Measurements from ENCODE around the gene SNX10. TPM values are rescaled to one million over a fixed set of nuclear protein-coding genes. Genes with fewer than 3 reads are reported as not detected.

Gene SNX10
- total and polyA plus RNA-seq, 2 of the 8 experiments (the other 6 are each of a cell fraction or from before 2014, with no cell fraction given): 4.4 to 9.6 TPM

- TF ChIP-seq CTBP2 (IDR thresholded peaks at IDR 0.05; ENCODE audit: borderline replicate concordance, insufficient read depth, insufficient read length, low read length): no peak
- TF ChIP-seq KDM5A (IDR thresholded peaks at IDR 0.05; ENCODE audit: low read length): no peak
- TF ChIP-seq TAF7 (optimal IDR thresholded peaks at IDR 0.05; ENCODE audit: borderline replicate concordance, low read depth, low read length): no peak
- no peak for TF ChIP-seq KDM4A (IDR thresholded peaks at IDR 0.05; ENCODE audit: low read depth, low read length, severe bottlenecking)
- no peak for TF ChIP-seq CBX5 (IDR thresholded peaks at IDR 0.05; ENCODE audit: low read depth, low read length)
- TF ChIP-seq GTF2F1 (IDR thresholded peaks at IDR 0.05; ENCODE audit: borderline replicate concordance, low read depth, low read length): no peak
- TF ChIP-seq E2F6 (IDR thresholded peaks at IDR 0.05): no peak
Measured at GRCh38 chr7:26365901-26366275, 74.2 kb downstream of the SNX10 start (continued).

All from H1 (cell line).